Amygdala (tissue), 56 donors: Measurements from ENCODE around the gene TWF2.
A peak's percentile ranks its signal among the peaks of the same experiment; 100 is the strongest.
"Not testable (repeated sequence)": the region's sequence is repeated elsewhere in the genome, so short reads cannot be mapped to it uniquely, and the experiment has no call there.

Source experiments
- DNase-seq, 56 donors: peaks; one replicate each; lab custom pipeline; 2025; lab: John Stamatoyannopoulos, UW

TWF2 gene

GRCh38 chr3:52238761-52239701 lies at the start of gene TWF2:
Gene TWF2 (minus strand): TSS chr3:52239158. CDS start chr3:52239016, 142 bp downstream.
- DNase-seq = peak in 51 of 56 donors; percentile 31 to 88 (median 68)

- DNase-seq = no peak
Observed at GRCh38 chr3:52288674-52289073, 49.7 kb upstream of the TWF2 start.

- DNase-seq = no peak
Observed at GRCh38 chr3:52286777-52287110, 47.8 kb upstream of the TWF2 start.

- not testable (repeated sequence) for DNase-seq
Observed at GRCh38 chr3:52284051-52284450, 45.1 kb upstream of the TWF2 start.

GRCh38 chr3:52283306-52283705 lies 44.3 kb upstream of the TWF2 start:
- no peak for DNase-seq

- no peak for DNase-seq
Observed at GRCh38 chr3:52281981-52282801, 43.2 kb upstream of the TWF2 start.

- DNase-seq = peak in 3 of 56 donors; percentile 5 to 29 (median 17)
Observed at GRCh38 chr3:52280050-52280461, 41.1 kb upstream of the TWF2 start.

- no peak for DNase-seq
Observed at GRCh38 chr3:52279596-52279995, 40.6 kb upstream of the TWF2 start.

- DNase-seq = peak; percentile 73 to 99 (median 92)
Observed at GRCh38 chr3:52278510-52279069, 39.6 kb upstream of the TWF2 start, which contains the start of gene WDR82. Gene WDR82 (minus strand): TSS chr3:52278649. CDS start chr3:52278361, 288 bp downstream.

- DNase-seq = peak in 17 of 56 donors; percentile 47 to 90 (median 68)
Observed at GRCh38 chr3:52277972-52278509, 39.1 kb upstream of the TWF2 start.

GRCh38 chr3:52277071-52277964 lies 38.4 kb upstream of the TWF2 start:
- peak in 44 of 56 donors; percentile 14 to 81 (median 52) for DNase-seq

- not testable (repeated sequence) for DNase-seq
Observed at GRCh38 chr3:52274781-52275180, 35.8 kb upstream of the TWF2 start.

- no peak for DNase-seq
Observed at GRCh38 chr3:52272831-52273230, 33.9 kb upstream of the TWF2 start.

- not testable (repeated sequence) for DNase-seq
Observed at GRCh38 chr3:52272172-52272571, 33.2 kb upstream of the TWF2 start.

GRCh38 chr3:52270252-52270754 lies 31.3 kb upstream of the TWF2 start:
- DNase-seq = no peak

- DNase-seq = no peak
Observed at GRCh38 chr3:52269776-52270175, 30.8 kb upstream of the TWF2 start.

GRCh38 chr3:52268036-52268435 lies 29.1 kb upstream of the TWF2 start:
- DNase-seq = no peak

GRCh38 chr3:52265387-52265786 lies 26.4 kb upstream of the TWF2 start:
- no peak for DNase-seq

GRCh38 chr3:52262447-52262846 lies 23.5 kb upstream of the TWF2 start:
- no peak for DNase-seq
